H9 (cell line): Measurements from ENCODE around the gene RBL1. TPM values are rescaled to one million over a fixed set of nuclear protein-coding genes. Genes with fewer than 3 reads are reported as not detected.

Experiments used
- DNase-seq: peaks from one replicate; pipeline ENCODE4 v3.0.0-alpha.2; 2017
- H2AFZ ChIP-seq: one replicate; pipeline ENCODE4 v1.6.1; 2013; ENCODE audit warnings: mild to moderate bottlenecking, low read length, control low read depth, moderate library complexity
- H2AK5ac ChIP-seq: 2 replicates; pipeline ENCODE4 v1.6.1; 2013; ENCODE audit warnings: low read length, control low read depth, mixed read lengths; ENCODE audit not compliant: insufficient read length
- H2BK120ac ChIP-seq: one replicate; pipeline ENCODE4 v1.6.1; 2013; ENCODE audit warnings: low read depth, mild to moderate bottlenecking, low read length, control low read depth, inconsistent platforms; ENCODE audit not compliant: poor library complexity, severe bottlenecking
- H2BK12ac ChIP-seq: 2 replicates; pipeline ENCODE4 v1.6.1; 2013; ENCODE audit warnings: low read length, control low read depth, mixed read lengths, low read depth; ENCODE audit not compliant: insufficient read length
- H2BK15ac ChIP-seq: 2 replicates; pipeline ENCODE4 v1.6.1; 2013; ENCODE audit warnings: low read depth, low read length, control low read depth
- H2BK20ac ChIP-seq: one replicate; pipeline ENCODE4 v1.6.1; 2013; ENCODE audit warnings: low read depth, mild to moderate bottlenecking, low read length, control low read depth, inconsistent platforms; ENCODE audit not compliant: poor library complexity, severe bottlenecking
- H2BK5ac ChIP-seq: 2 replicates; pipeline ENCODE4 v1.6.1; 2013; ENCODE audit warnings: low read length, control low read depth, mixed read lengths; ENCODE audit not compliant: insufficient read length
- H3K14ac ChIP-seq: 2 replicates; pipeline ENCODE4 v1.6.1; 2013; ENCODE audit warnings: low read length, control low read depth; ENCODE audit not compliant: insufficient read depth
- H3K18ac ChIP-seq: 2 replicates; pipeline ENCODE4 v1.6.1; 2013; ENCODE audit warnings: low read depth, mild to moderate bottlenecking, mixed read lengths, low read length, control low read depth; ENCODE audit not compliant: insufficient read length
- H3K23ac ChIP-seq: 2 replicates; pipeline ENCODE4 v1.6.1; 2013; ENCODE audit warnings: low read length, control low read depth, mixed read lengths, low read depth; ENCODE audit not compliant: insufficient read length
- H3K23me2 ChIP-seq: 2 replicates; pipeline ENCODE4 v1.6.1; 2013; ENCODE audit warnings: low read depth, mild to moderate bottlenecking, mixed read lengths, low read length, control low read depth; ENCODE audit not compliant: insufficient read length, poor library complexity, severe bottlenecking
- H3K27ac ChIP-seq: 2 replicates; pipeline ENCODE4 v1.5.1; 2013; ENCODE audit warnings: low read length, control low read depth, mixed read lengths, low read depth; ENCODE audit not compliant: insufficient read length
- H3K27me3 ChIP-seq: 2 replicates; pipeline ENCODE4 v1.6.1; 2013; ENCODE audit warnings: low read length, control low read depth, inconsistent platforms; ENCODE audit not compliant: insufficient read depth
- H3K4ac ChIP-seq: 2 replicates; pipeline ENCODE4 v1.6.1; 2013; ENCODE audit warnings: low read depth, mild to moderate bottlenecking, control low read depth, inconsistent platforms, low read length, moderate library complexity
- H3K4me1 ChIP-seq: 2 replicates; pipeline ENCODE4 v1.6.1; 2013; ENCODE audit warnings: low read length, control low read depth, inconsistent platforms; ENCODE audit not compliant: insufficient read depth
- H3K4me2 ChIP-seq: 2 replicates; pipeline ENCODE4 v1.6.1; 2013; ENCODE audit warnings: low read length, control low read depth, mixed read lengths; ENCODE audit not compliant: insufficient read length, insufficient read depth
- H3K56ac ChIP-seq: 2 replicates; pipeline ENCODE4 v1.6.1; 2013; ENCODE audit warnings: low read depth, mild to moderate bottlenecking, mixed read lengths, low read length, control low read depth; ENCODE audit not compliant: insufficient read length
- H3K79me1 ChIP-seq: 2 replicates; pipeline ENCODE4 v1.6.1; 2013; ENCODE audit warnings: low read depth, mild to moderate bottlenecking, moderate library complexity, low read length, control low read depth, inconsistent platforms; ENCODE audit not compliant: insufficient read depth, poor library complexity, severe bottlenecking
- H3K79me2 ChIP-seq: 2 replicates; pipeline ENCODE4 v1.6.1; 2013; ENCODE audit warnings: low read length, control low read depth, inconsistent platforms; ENCODE audit not compliant: insufficient read depth
- H3K9ac ChIP-seq: 2 replicates; pipeline ENCODE4 v1.6.1; 2013; ENCODE audit warnings: low read length, control low read depth, mixed read lengths; ENCODE audit not compliant: insufficient read length; ENCODE audit errors: extremely low read depth
- H3K9me3 ChIP-seq: one replicate; pipeline ENCODE4 v1.6.1; 2013; ENCODE audit warnings: low read depth, low read length, inconsistent platforms; ENCODE audit not compliant: control insufficient read depth
- H3T11ph ChIP-seq: one replicate; pipeline ENCODE4 v1.6.1; 2013; ENCODE audit warnings: mild to moderate bottlenecking, low read length, control low read depth, inconsistent platforms
- H4K20me1 ChIP-seq: one replicate; pipeline ENCODE4 v1.6.1; 2013; ENCODE audit not compliant: control insufficient read depth, insufficient read length, insufficient read depth
- H4K5ac ChIP-seq: 2 replicates; pipeline ENCODE4 v1.6.1; 2013; ENCODE audit warnings: low read depth, mild to moderate bottlenecking, mixed read lengths, low read length, control low read depth; ENCODE audit not compliant: insufficient read length
- H4K8ac ChIP-seq: replicated peaks from 2 replicates; pipeline ENCODE4 v1.6.1; 2013; ENCODE audit warnings: low read length, control low read depth, mixed read lengths, low read depth; ENCODE audit not compliant: insufficient read length
- H4K91ac ChIP-seq: 2 replicates; pipeline ENCODE4 v1.6.1; 2013; ENCODE audit warnings: low read depth, mild to moderate bottlenecking, moderate library complexity, mixed read lengths, low read length, control low read depth; ENCODE audit not compliant: insufficient read length
- H3K27ac Mint-ChIP-seq, 3 experiments: 2 replicates in 2 of 3; 3 replicates in 1 of 3; pipeline ENCODE4 v1.8.0; 2020 to 2021; ENCODE audit warnings: mixed read lengths in 3 of 3, mild to moderate bottlenecking in 1 of 3, moderate library complexity in 1 of 3
- H3K27me3 Mint-ChIP-seq: 2 replicates; pipeline ENCODE4 v1.8.0; 2021; ENCODE audit warnings: low read depth, mild to moderate bottlenecking, moderate library complexity, mixed read lengths
- H3K36me3 Mint-ChIP-seq, 3 experiments: 2 replicates in 2 of 3; 3 replicates in 1 of 3; pipeline ENCODE4 v1.8.0; 2020 to 2021; ENCODE audit warnings: low read depth in 3 of 3, mixed read lengths in 3 of 3; ENCODE audit not compliant: insufficient read depth in 1 of 3
- H3K4me1 Mint-ChIP-seq, 2 experiments: 2 replicates each; pipeline ENCODE4 v1.8.0; 2020; ENCODE audit warnings: mixed read lengths in 2 of 2
- H3K4me3 Mint-ChIP-seq, 2 experiments: 2 replicates in 1 of 2; 3 replicates in 1 of 2; pipeline ENCODE4 v1.8.0; 2020 to 2021; ENCODE audit warnings: mild to moderate bottlenecking in 2 of 2, mixed read lengths in 2 of 2, moderate library complexity in 1 of 2
- H3K9me3 Mint-ChIP-seq, 2 experiments: 2 replicates in 1 of 2; 3 replicates in 1 of 2; pipeline ENCODE4 v1.8.0; 2020; ENCODE audit warnings: mild to moderate bottlenecking in 2 of 2, mixed read lengths in 2 of 2, moderate library complexity in 1 of 2
- WGBS: extraction: QIAGEN DNeasy Blood & Tissue Kit; methylation state at CpG from one replicate; pipeline ENCODE4 v1.1.7; 2013; ENCODE audit warnings: missing lambda C conversion rate, low lambda C conversion rate, mixed read lengths; ENCODE audit not compliant: insufficient read length; ENCODE audit errors: extremely low coverage; 5-methylcytosine and 5-hydroxymethylcytosine counted together
- total RNA-seq: library from RNA; stranded (reverse); gene quantifications from 2 replicates; pipeline ENCODE4 v1.2.1, GENCODE V29; 2021
- TF ChIP-seq, protein P1 (sequence below): fragments of 200-600 bp; sonication (generic); conservative IDR thresholded peaks from 3 replicates; pipeline ENCODE4 v1.8.0; 2021; ENCODE audit warnings: antibody characterized with exemption, mild to moderate bottlenecking

RBL1 gene
- total RNA-seq, 1 experiment from 2014 or later: 14.1 TPM

DNA sequence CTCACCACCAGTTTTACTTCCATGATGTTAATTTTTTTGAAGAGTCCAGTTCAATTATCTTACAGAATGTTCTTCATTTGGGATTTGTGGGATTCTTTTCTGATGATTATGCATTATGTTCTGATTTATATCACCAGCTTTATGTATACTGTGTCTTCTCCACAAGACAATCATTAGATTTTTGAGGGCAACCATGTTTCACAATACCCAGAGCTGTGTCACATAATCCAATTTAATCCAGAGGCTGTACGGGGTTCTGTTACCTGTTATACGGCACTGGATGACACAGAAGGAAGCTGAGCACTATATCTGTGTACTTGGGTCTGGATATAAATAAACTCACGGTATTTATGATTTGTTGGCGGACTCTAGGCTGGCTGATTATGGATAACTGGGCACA, 41.8 kb upstream of the RBL1 start:
- Histone ChIP-seq H2BK12ac (no peak overlapping the region), H3K23me2 (no peaks in the 10 kb centered on the region), H2BK20ac (no peak overlapping the region), H2BK5ac (no peak overlapping the region), H3T11ph (no peak overlapping the region), H3K27me3 (no peaks in the 10 kb centered on the region), H3K4me1 (no peaks in the 10 kb centered on the region), H4K5ac (no peak overlapping the region), H2AFZ (no peak overlapping the region), H4K20me1 (no peaks in the 10 kb centered on the region), H2BK15ac (no peak overlapping the region), H3K56ac (no peak overlapping the region), H3K27ac (no peak overlapping the region), H3K18ac (no peak overlapping the region), H3K4me2 (no peak overlapping the region), H3K79me1 (no peaks in the 10 kb centered on the region), H4K8ac (no peak overlapping the region), H2BK120ac (no peak overlapping the region), H3K79me2 (no peaks in the 10 kb centered on the region), H3K23ac (no peak overlapping the region), H3K9ac (no peak overlapping the region), H4K91ac (no peak overlapping the region), H3K9me3 (no peaks in the 10 kb centered on the region), H3K4ac (no peak overlapping the region), H2AK5ac (no peak overlapping the region), H3K14ac (no peak overlapping the region)
- Mint-ChIP-seq H3K4me1 (no peaks in the 10 kb centered on the region), H3K4me3 (no peak overlapping the region), H3K36me3 (no peaks in the 10 kb centered on the region), H3K27ac (no peak overlapping the region), H3K9me3 (no peaks in the 10 kb centered on the region), H3K27me3 (peaks cover 3% of the 10 kb centered on the region; the same call in 1 of the 2 replicates)
- WGBS: no CpG with 5 or more reads among the region's 4 CpGs
- TF ChIP-seq, protein P1, sequence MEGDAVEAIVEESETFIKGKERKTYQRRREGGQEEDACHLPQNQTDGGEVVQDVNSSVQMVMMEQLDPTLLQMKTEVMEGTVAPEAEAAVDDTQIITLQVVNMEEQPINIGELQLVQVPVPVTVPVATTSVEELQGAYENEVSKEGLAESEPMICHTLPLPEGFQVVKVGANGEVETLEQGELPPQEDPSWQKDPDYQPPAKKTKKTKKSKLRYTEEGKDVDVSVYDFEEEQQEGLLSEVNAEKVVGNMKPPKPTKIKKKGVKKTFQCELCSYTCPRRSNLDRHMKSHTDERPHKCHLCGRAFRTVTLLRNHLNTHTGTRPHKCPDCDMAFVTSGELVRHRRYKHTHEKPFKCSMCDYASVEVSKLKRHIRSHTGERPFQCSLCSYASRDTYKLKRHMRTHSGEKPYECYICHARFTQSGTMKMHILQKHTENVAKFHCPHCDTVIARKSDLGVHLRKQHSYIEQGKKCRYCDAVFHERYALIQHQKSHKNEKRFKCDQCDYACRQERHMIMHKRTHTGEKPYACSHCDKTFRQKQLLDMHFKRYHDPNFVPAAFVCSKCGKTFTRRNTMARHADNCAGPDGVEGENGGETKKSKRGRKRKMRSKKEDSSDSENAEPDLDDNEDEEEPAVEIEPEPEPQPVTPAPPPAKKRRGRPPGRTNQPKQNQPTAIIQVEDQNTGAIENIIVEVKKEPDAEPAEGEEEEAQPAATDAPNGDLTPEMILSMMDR: no peak
- DNase-seq: no peak
